ENCODE results near the gene GALP. TPM values are rescaled to one million over a fixed set of nuclear protein-coding genes. Genes with fewer than 3 reads are reported as not detected.

GALP gene
- total and polyA plus RNA-seq, 2 experiments from 2014 or later: not detected

GRCh38 chr19:56158170-56158757 lies 17.5 kb upstream of the GALP start:
- no peaks in the 10 kb centered on the region for H3K4me1 ChIP-seq (ENCODE audit: insufficient read depth)
- no peaks in the 10 kb centered on the region for H3K9me2 ChIP-seq (replicated peaks; ENCODE audit: insufficient read depth)
- WGBS (ENCODE audit: low lambda C conversion rate, missing lambda C conversion rate): 98% methylated on average over 16 of the region's 16 CpGs
- H3K27ac ChIP-seq: no peak overlapping the region
- H3K4me2 ChIP-seq: no peak overlapping the region
- peaks cover 6% of the 10 kb centered on the region for H3K79me2 ChIP-seq
- H3K9me3 ChIP-seq (ENCODE audit: low read depth): no peaks in the 10 kb centered on the region
- H3K36me3 ChIP-seq (replicated peaks; ENCODE audit: insufficient read depth, low read depth): no peaks in the 10 kb centered on the region
- H3K4me3 ChIP-seq: no peak overlapping the region
- H4K20me1 ChIP-seq (ENCODE audit: insufficient read depth, poor library complexity, severe bottlenecking): peaks cover 7% of the 10 kb centered on the region
- H3K27me3 ChIP-seq: no peaks in the 10 kb centered on the region
- H2AFZ ChIP-seq: no peak overlapping the region
- TF ChIP-seq, protein P1, sequence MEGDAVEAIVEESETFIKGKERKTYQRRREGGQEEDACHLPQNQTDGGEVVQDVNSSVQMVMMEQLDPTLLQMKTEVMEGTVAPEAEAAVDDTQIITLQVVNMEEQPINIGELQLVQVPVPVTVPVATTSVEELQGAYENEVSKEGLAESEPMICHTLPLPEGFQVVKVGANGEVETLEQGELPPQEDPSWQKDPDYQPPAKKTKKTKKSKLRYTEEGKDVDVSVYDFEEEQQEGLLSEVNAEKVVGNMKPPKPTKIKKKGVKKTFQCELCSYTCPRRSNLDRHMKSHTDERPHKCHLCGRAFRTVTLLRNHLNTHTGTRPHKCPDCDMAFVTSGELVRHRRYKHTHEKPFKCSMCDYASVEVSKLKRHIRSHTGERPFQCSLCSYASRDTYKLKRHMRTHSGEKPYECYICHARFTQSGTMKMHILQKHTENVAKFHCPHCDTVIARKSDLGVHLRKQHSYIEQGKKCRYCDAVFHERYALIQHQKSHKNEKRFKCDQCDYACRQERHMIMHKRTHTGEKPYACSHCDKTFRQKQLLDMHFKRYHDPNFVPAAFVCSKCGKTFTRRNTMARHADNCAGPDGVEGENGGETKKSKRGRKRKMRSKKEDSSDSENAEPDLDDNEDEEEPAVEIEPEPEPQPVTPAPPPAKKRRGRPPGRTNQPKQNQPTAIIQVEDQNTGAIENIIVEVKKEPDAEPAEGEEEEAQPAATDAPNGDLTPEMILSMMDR (IDR thresholded peaks at IDR 0.05; ENCODE audit: poor library complexity): no peak
- TF ChIP-seq EZH2phosphoT487 (IDR thresholded peaks at IDR 0.05; ENCODE audit: low read depth, severe bottlenecking, unreplicated experiment) (no peak), EZH2 (IDR thresholded peaks at IDR 0.05; ENCODE audit: borderline replicate concordance) (no peak)
- DNase-seq (ENCODE audit: low spot score): no peak

DNA sequence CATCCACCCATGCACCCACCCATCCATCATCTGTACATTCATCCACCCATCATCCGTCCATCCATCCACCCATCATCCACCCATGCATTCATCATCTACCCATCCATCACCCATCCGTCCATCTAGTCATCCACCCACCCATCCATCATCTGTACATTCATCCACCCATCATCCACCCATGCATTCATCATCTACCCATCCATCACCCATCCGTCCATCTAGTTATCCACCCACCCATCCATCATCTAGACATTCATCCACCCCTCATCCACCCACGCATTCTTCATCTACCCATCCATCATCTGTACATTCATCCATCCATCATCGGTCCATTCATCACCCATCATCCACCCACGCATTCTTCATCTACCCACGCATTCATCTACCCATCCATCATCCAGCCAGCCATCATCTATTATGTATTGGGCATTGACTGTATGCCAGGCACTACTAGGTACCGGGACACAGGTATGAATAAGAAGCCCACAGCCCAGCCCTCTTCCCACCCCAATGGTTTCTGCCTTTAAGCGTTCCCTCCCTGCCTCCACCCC lies 16.7 kb upstream of the GALP start:
- H4K20me1 ChIP-seq (ENCODE audit: insufficient read depth, poor library complexity, severe bottlenecking): peaks cover 4% of the 10 kb centered on the region
- no peaks in the 10 kb centered on the region for H3K27me3 ChIP-seq
- no peak overlapping the region for H3K4me2 ChIP-seq
- no peak for DNase-seq (ENCODE audit: low spot score)
- H3K4me1 ChIP-seq (ENCODE audit: insufficient read depth): no peaks in the 10 kb centered on the region
- H2AFZ ChIP-seq: no peak overlapping the region
- H3K27ac ChIP-seq: no peak overlapping the region
- TF ChIP-seq EZH2 (IDR thresholded peaks at IDR 0.05; ENCODE audit: borderline replicate concordance) (no peak), EZH2phosphoT487 (IDR thresholded peaks at IDR 0.05; ENCODE audit: low read depth, severe bottlenecking, unreplicated experiment) (no peak)
- TF ChIP-seq, protein P1 (IDR thresholded peaks at IDR 0.05; ENCODE audit: poor library complexity): no peak
- H3K36me3 ChIP-seq (replicated peaks; ENCODE audit: insufficient read depth, low read depth): no peaks in the 10 kb centered on the region
- no peaks in the 10 kb centered on the region for H3K9me3 ChIP-seq (ENCODE audit: low read depth)
- no peak overlapping the region for H3K4me3 ChIP-seq
- no peaks in the 10 kb centered on the region for H3K9me2 ChIP-seq (replicated peaks; ENCODE audit: insufficient read depth)
- 98% methylated on average over 9 of the region's 9 CpGs for WGBS (ENCODE audit: low lambda C conversion rate, missing lambda C conversion rate)
- peaks cover under 1% of the 10 kb centered on the region for H3K79me2 ChIP-seq

DNA sequence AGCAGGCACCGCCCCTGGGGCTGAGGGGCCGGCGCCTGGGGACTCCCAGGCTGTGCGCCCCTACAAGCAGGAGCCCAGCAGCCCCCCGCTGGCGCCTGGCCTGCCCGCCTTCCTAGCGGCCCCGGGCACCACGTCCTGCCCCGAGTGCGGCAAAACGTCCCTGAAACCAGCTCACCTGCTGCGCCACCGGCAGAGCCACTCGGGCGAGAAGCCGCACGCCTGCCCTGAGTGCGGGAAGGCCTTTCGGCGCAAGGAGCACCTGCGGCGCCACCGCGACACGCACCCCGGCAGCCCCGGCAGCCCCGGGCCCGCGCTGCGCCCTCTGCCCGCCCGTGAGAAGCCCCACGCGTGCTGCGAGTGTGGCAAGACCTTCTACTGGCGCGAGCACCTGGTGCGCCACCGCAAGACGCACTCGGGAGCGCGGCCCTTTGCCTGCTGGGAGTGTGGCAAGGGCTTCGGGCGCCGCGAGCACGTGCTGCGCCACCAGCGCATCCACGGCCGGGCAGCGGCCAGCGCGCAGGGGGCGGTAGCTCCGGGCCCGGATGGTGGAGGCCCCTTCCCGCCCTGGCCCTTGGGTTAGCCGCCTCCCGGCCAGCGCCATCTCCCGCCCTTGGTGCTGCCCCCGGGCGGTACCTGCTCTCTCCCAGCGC lies 16.1 kb upstream of the GALP start:
- no peaks in the 10 kb centered on the region for H3K9me3 ChIP-seq (ENCODE audit: low read depth)
- H4K20me1 ChIP-seq (ENCODE audit: insufficient read depth, poor library complexity, severe bottlenecking): peaks cover 1% of the 10 kb centered on the region
- H3K9me2 ChIP-seq (replicated peaks; ENCODE audit: insufficient read depth): no peaks in the 10 kb centered on the region
- no peak overlapping the region for H3K4me3 ChIP-seq
- no peak for DNase-seq (ENCODE audit: low spot score)
- no peaks in the 10 kb centered on the region for H3K79me2 ChIP-seq
- WGBS (ENCODE audit: low lambda C conversion rate, missing lambda C conversion rate): over 99% methylated on average over 35 of the region's 69 CpGs
- no peak overlapping the region for H3K4me2 ChIP-seq
- no peaks in the 10 kb centered on the region for H3K4me1 ChIP-seq (ENCODE audit: insufficient read depth)
- H2AFZ ChIP-seq: no peak overlapping the region
- no peaks in the 10 kb centered on the region for H3K27me3 ChIP-seq
- TF ChIP-seq, protein P1 (IDR thresholded peaks at IDR 0.05; ENCODE audit: poor library complexity): no peak
- no peak for TF ChIP-seq EZH2 (IDR thresholded peaks at IDR 0.05; ENCODE audit: borderline replicate concordance)
- TF ChIP-seq EZH2phosphoT487 (IDR thresholded peaks at IDR 0.05; ENCODE audit: low read depth, severe bottlenecking, unreplicated experiment): no peak
- H3K36me3 ChIP-seq (replicated peaks; ENCODE audit: insufficient read depth, low read depth): no peaks in the 10 kb centered on the region
- H3K27ac ChIP-seq: no peak overlapping the region
